ENCODE measurements around the gene CBLIF.

The CBLIF gene

DNA sequence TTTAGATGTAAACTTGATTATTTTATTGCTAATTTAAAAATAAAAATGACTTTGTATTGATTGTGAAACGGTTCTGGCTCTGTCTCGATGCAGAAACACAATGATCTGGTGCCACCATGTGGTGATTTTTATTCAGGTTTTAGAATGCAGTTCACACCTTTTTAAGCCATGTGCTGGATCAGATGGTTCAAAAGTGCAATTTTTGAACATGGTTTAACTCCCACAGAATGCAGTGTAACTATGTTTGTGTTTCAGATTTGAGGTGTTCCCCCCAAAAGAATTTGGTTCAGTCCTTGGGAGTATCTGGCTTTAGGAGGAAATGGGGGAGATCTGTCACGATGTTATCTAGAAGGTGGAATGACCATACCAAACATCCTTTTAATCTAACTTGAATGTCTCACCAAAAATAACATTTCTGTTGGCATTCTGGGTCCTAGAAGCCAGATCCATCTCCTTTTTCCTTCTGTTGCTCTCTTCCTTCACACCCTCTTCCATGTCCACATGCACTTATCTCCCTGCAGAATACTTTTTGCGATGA lies 42.6 kb downstream of the CBLIF start:
- no peak overlapping the region for H3K4me3 ChIP-seq (ENCODE audit: control insufficient read depth, low read depth, low read length)
- DNase-seq (ENCODE audit: low read depth): peak; percentile 68
- peak; percentile 58 for TF ChIP-seq CTCF (conservative IDR thresholded peaks at IDR 0.05; ENCODE audit: control insufficient read depth, insufficient read depth, low read depth, low read length)

DNA sequence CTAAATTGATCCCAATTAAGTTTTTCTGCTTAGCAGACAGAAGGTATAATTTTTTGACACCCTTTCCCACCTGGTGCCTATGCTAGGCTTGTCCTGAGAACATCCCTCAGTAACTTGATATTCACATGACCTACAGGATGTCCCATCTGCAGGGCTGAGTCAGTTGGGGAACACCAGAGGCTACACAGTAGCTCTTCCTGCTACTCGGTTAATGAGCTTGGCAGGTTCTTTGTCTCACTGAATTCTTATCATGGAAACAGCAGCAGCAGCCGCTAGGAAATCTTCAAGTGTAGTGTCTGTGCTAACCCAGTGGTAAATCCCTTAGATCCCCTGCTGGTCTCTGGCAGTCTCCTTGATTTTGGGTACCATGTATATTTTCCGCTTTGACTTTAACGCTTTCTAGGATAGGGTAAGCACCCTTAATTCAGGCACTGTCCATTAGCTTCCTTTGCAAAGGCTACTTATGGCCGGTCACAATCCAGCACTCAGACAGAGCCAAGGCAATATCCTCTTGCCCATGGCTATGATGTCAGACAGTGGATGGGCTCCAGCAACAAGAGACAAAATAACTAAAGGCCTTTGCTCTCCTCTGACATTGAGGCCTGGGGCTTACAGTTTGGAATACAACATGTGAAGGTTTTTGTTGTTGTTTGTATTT lies 43.2 kb downstream of the CBLIF start:
- no peak overlapping the region for H3K4me3 ChIP-seq (ENCODE audit: control insufficient read depth, low read depth, low read length)
- peak; percentile 49 for DNase-seq (ENCODE audit: low read depth)
- TF ChIP-seq CTCF (conservative IDR thresholded peaks at IDR 0.05; ENCODE audit: control insufficient read depth, insufficient read depth, low read depth, low read length): no peak

DNA sequence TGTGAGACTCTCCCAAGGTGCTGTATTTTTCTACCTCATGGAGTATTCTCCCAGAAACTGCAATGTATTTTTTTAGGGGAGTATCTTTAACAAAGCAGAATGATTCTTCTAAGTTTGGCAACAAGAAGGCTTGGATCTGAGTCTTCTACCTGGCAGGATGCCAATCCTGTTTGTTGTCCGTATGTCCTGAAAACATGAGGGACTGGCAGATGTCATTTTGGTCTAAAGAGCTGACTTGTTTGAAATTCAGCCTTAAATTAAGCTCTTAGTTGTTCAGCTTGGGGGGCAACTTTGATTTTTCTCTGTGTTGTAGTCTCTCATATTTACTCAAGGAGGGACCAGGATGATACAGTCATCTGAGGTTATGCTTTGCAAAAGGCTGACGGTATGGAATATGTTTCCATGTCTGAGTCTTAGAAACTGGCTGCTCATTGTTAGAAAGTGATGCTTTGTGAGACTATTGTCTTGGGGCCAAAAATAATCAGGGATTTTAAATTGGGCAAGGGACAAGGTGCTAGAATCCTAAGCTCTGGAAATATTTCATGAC lies 44.1 kb downstream of the CBLIF start:
- H3K4me3 ChIP-seq (ENCODE audit: control insufficient read depth, low read depth, low read length): no peak overlapping the region
- TF ChIP-seq CTCF (conservative IDR thresholded peaks at IDR 0.05; ENCODE audit: control insufficient read depth, insufficient read depth, low read depth, low read length): no peak
- DNase-seq (ENCODE audit: low read depth): peak; percentile 7

DNA sequence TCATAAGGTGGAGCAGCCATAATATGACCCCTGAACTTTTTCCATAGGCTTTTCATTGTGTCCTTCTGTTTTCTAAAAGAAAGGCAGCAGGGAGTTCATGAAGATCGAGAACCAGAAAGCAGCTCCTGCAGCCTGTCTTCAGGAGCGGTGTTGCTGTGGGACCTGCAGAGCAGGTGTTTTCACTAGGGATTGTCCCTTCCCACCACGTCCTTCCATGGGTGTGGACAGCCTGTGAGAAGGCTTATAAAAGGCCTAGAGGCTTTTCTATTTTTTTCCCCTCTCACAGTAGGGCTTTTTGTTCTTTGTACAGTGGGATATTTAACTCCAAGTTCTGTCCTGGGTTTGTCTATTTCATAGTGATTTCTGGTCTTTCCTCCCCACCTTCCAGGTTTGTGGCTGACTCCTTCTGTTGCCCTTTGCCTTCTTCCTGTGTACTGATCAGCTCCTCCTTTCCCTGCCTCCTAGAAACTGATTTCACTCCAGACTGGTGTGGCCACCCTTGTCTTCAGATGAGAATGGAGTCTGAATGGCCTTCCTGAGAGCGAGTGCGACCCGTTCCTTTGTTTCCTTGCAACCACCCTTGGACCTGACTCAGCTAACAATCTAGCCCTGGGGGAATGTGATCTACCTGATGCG lies 44.8 kb downstream of the CBLIF start:
- H3K4me3 ChIP-seq (ENCODE audit: control insufficient read depth, low read depth, low read length): no peak overlapping the region
- no peak for TF ChIP-seq CTCF (conservative IDR thresholded peaks at IDR 0.05; ENCODE audit: control insufficient read depth, insufficient read depth, low read depth, low read length)
- DNase-seq (ENCODE audit: low read depth): no peak

DNA sequence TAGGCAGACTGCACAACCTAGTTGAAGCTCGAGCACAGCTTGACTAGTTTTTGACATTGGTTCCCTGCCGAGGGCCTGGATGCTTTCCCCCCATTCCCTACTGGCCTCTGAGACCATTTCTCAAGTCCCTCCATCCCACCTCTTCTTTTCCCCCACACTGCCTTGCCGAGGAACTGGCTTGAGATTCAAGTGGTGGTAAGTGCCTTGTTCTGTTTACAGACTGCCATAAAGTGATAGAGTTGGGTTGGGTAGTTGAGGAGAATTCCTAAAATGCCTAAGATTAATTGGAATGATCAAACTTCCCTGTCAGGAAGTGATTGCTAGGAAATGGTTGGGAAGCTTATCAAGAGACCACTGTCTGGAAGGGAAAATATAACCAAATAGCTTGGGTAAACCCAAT lies 50.9 kb downstream of the CBLIF start:
- no peak for DNase-seq (ENCODE audit: low read depth)
- H3K4me3 ChIP-seq (ENCODE audit: control insufficient read depth, low read depth, low read length): no peak overlapping the region
- TF ChIP-seq CTCF (conservative IDR thresholded peaks at IDR 0.05; ENCODE audit: control insufficient read depth, insufficient read depth, low read depth, low read length): no peak

- no peak for TF ChIP-seq CTCF (conservative IDR thresholded peaks at IDR 0.05; ENCODE audit: control insufficient read depth, insufficient read depth, low read depth, low read length)
- no peak for DNase-seq (ENCODE audit: low read depth)
- H3K4me3 ChIP-seq (ENCODE audit: control insufficient read depth, low read depth, low read length): no peak overlapping the region
These were observed 52.8 kb downstream of the CBLIF start for GRCh38 chr11:59792507-59792906.

Measured in fibroblast of mammary gland (primary cell).